Fibroblast of gingiva (primary cell): ENCODE results near the gene LALBA.
"Not testable (repeated sequence)": the region's sequence is repeated elsewhere in the genome, so short reads cannot be mapped to it uniquely, and the experiment has no call there.

Source experiments
- DNase-seq: peaks from one replicate; pipeline ENCODE4 v3.0.0-alpha.2; 2011; ENCODE audit warnings: low read depth

Gene LALBA

DNA sequence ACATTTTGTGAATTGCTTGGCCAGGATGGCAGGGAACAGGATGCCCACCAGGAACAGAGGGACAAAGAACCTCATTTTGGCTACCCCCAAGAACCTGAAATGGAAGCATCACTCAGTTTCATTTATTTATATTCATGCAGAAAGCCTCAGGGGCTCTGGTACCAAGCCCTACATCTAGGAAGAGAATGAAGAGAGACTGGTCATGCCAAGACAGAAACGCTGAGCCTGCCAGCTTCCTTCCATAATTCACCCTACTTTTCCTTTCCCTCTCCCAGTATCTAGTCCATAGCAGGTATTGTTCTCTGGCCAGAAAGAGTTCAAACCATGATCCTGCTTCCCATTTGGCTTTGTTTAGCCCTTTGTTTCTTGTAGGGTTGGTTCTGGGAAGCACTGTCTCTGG is at the start of gene LALBA:
Gene LALBA, minus strand, starts transcription at position 101 of the 400 bp plus-strand sequence. Its CDS starts 26 bp downstream, at position 75.
- no peak for DNase-seq

DNA sequence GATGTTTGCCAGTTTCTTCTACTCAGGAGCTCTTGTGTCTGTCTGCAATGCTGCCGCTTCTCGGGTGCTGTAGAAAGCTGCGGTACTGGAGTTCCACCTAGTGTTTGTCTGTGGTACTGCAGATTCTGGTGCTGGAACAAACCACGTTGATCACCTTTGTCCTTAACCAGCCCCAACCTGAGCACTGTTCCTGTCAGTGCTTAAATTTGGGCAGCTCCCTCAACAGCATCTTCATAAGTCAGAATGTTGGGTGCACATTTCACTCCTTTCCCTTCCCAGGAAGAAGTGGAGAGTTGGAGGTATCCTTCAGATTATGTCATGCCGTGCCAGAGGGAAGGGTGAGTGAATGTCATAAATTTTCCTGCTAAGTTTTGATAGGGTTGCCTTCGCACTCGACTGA is 48.7 kb upstream of the LALBA start:
- DNase-seq, result peak; percentile 62

DNA sequence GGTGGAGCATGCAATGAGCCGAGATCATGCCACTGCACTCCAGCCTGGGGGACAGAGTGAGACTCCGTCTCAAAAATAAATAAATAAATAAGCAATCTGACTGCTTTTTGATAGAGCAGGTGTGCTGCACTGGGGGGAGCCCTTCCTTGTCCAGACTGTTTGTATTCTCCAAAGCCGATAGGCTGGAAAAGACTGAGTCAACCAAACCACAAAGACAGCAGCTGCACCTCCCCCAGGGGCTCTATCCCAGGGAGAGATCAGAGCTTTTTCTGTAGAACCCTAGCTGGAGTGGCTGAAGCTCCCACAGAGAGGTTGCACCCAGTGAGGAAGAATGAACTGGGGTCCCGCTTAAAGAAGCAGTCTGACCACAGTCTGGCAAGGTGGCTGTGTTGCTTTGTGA is 45.8 kb upstream of the LALBA start:
- no peak for DNase-seq

DNA sequence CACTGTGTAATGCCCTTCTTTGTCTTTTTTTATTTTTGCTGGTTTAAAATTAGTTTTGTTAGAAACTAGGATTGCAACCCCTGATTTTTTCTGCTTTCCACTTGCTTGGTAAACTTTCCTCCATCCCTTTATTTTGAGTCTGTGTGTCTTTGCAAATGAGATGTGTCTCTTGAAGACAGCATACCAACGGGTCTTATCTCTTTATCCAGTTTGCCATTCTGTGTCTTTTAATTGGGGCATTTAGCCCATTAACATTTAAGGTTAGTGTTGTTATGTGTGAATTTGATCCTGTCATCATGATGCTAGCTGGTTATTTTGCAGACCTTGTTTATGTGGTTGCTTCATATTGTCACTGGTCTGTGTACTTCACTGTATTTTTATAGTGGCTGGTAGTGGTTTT is 43.5 kb upstream of the LALBA start:
- no peak for DNase-seq

DNA sequence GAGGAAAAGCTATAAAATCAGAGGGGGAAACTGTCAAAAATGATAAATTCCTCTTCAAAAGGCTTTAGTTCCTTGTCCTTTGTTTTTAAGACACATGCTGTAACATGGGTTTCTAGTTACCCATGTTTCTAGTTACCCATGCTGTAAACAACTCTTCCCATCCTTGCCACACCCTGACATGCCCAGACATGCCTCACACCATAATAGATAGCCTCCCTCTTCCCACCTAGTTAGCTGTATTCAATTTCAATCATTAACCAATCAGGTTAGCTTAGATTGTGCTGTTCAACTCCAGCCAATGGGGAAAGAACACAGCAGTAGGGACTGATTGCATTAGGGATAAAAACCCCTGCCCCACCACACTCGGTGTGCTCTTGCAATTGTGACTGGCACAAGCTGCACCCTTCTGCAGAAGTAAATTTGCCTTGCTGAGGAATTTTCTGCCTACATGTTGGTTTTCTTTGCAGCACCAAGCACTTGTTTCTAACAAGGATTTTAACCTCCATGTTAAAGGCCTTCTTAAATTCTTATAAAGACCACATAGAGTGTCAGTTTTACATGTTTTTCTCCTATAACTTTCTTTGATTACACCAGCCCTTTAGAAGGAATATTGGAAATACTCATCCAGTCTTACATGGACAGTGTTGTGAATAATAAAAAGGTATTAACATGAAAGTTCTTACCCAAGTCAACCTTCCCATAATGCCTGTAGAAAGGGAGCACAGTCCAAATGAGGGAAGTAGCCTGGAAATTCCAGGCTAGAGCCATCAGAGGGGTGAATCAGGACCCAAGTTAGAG is 32.5 kb upstream of the LALBA start:
- no peak for DNase-seq

DNA sequence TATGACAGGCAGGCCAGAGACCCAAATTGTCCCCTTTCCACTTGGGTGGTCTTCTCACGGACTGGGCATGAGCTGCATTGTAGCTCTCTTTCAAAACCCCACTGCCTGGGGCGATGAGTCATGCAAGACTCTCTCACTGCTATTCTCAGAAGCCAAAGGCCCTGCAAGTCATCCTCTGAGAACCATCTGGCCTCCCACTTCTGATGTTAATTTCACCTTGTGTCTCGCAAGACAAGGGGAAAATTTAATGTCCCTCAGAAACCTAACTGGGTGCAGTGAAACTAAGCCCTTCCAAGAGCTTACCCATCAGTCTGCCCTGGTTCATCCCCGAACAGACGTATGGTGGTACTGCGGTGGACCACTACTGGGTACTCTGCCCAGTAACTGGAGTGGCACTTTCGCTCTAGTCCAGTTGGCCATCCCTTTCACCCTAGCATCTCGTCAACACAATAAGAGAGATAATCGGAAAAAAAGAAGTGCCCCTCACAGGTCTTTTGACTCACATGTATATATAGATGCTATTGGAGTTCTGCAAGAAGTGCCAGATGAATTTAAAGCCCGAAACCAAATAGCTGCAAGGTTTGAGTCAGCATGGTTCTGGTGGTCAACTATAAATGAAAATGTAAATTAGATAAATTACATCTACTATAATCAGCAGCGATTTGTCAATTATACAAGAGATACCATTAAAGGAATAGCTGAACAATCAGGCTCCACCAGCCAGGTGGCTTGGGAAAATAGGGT is 31.3 kb upstream of the LALBA start:
- DNase-seq, result peak; percentile 23

DNA sequence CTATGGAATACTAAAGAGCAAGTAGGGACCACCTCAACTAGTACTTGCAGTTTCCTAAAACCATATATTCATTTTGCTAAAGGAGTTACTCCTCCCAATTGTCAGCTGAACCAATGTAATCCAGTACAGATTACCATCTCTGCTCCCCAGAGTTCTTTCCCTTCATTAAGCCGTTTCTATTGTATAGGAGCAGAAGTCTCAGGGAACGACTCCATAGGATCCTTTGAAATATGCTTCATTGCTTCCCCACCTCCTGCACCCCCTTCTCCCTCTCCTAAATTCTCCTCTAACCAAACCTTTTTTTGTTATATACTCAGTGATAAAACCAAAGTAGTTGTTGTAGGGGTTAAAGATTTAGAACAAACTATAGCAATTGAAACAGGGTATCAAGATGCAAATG is 30.7 kb upstream of the LALBA start:
- no peak for DNase-seq

DNA sequence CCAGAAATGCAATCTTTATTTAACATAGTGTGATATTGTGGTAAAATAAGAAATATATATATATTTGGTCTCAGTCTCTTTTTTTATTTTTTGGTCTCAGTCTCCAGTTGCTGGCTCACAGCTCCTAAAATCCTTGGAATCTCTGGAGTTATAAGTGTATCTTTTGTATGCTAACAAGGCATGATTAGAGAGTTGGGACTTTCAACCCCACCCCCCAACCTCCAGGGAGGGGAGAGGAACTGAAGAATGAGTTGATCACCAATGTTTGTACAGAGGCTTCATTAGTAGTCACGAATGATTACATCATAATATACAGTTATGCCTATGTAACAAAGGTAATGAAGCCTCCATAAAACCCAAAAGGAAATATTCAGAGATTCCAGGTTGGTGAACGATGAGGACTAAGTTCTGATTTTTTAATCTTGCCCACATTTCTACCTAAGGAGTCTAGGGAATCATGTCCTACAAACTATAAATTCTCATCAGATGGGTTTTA is 22.8 kb upstream of the LALBA start:
- DNase-seq, result no peak

DNA sequence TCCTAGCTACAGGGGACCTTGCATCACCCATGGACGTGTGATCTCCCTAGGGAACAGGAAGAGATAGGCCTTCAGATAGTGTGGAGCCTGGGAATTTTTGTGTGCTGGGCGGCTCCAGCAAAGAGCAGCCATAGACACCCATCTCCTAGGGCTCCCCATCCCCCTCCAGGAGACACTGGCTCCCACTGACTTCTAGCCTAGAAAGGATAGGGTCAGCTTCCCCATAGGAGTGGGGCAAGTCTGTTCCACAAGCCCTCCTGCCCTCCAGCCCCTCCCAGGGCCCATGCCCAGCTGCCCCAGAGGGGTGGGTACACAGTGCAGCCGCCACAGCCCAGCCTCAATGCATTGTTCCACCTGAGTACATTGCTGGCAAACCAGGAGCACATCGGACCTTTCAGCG is 16.5 kb upstream of the LALBA start:
- no peak for DNase-seq

DNA sequence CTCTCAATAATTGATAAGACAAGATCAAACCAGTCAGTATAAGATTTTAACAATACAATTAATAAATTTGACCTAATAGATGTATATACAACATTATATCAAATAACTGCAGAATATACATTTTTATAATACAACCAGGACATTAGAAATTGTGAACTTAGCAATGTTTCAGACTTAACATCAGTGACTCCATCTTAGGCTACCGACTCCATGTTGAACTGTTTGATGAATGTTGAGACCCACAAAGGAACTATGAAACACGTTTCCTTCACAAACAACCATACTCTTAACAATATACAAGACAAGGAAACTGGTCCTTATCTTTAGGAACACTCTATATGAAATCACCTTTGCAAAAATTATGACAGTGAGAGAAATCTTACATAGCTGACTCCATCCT is 13.9 kb upstream of the LALBA start:
- no peak for DNase-seq

DNA sequence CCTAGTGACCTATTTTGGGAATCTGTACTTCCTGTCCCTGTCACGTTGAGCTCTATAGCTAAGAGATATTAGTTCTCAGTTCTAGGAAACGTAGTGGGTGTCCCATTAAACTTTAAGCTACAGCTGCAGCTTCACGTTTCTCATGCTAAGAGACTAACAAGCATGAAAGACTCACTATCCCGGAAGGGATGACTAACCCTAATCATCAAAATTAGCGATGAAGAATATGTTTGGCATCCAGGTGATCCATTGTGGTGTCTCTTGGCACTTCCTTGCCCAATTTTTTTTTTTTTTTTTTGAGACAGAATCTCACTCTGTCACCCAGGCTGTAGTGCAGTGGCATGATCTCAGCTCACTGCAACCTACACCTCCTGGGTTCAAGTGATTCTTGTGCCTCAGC is 11.0 kb upstream of the LALBA start:
- DNase-seq, result no peak

DNA sequence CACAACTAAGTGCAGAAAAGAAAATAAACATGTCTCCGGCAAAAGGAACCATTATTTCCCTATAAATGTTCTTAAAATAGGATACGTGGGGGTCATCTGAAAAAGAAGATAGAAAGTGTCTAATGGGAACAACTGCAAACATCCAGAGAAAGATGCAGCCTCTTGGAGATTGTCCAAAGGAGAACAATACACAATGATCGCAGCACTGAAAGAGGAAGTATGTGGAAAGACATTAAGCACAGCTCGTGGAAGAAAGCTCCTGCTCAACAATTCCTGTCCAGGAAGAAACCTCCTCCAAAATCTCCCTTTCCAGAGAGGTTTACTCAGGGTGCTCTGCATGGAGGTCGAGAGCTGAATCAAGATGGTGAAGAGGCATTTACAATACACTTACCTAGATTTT is 2.5 kb upstream of the LALBA start:
- no peak for DNase-seq

DNA sequence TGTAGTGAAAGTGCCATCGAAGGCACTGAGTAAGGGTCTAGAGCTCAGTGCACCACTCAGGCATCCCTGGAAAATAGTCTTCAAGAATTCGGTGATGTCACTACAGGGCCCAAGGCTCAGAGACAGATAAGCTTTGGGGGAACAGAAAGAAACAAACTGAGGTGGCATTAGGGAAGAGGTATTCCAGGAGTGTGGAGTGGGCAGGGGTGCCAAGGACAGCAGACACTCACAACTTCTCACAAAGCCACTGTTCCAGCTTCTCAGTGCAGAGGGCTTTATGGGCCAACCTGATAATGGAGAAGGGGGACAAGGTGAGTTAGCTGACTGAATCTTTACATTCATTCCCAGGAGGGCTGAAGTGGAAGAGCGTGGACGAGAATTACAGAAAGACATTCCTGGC is 2.1 kb downstream of the LALBA start:
- DNase-seq, result no peak

DNA sequence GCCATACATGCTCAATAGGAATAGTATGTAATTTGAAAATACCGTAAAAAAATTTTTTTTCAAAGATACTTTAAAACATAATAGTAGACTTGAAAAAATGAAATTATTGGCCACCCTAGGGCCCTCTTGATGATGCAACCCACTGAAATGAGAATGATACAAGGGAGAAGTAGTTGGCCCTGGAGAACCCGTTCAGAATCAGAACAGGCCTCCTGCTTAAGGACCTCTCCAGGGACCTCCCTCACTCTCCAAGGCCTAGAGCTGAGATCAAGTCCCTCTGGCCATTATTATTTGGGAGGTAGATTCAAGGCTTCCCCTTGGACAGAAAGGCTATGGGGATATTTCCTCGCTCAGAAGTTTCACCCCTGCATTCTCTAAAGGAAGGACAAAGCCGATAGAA is 11.9 kb downstream of the LALBA start:
- DNase-seq, result no peak

DNA sequence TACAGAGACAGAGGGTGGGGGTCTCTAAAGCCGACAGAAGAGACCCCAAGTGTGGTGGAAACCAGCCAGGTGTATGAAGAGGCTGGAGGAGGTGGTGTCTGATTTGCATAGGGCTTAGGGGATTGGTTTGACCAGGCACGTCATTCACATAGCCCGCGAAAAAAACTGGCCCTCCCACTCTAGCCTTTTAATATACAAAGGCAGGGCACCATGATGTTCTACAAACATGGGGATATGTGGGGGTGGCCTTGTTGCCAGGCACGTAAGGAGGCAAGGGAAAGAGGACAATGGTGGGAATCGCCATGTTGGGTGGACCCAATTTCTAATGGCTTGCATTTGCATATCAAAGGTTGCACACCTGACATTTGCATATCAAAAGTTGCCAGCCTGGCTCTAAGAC is 13.2 kb downstream of the LALBA start:
- DNase-seq, result no peak

DNA sequence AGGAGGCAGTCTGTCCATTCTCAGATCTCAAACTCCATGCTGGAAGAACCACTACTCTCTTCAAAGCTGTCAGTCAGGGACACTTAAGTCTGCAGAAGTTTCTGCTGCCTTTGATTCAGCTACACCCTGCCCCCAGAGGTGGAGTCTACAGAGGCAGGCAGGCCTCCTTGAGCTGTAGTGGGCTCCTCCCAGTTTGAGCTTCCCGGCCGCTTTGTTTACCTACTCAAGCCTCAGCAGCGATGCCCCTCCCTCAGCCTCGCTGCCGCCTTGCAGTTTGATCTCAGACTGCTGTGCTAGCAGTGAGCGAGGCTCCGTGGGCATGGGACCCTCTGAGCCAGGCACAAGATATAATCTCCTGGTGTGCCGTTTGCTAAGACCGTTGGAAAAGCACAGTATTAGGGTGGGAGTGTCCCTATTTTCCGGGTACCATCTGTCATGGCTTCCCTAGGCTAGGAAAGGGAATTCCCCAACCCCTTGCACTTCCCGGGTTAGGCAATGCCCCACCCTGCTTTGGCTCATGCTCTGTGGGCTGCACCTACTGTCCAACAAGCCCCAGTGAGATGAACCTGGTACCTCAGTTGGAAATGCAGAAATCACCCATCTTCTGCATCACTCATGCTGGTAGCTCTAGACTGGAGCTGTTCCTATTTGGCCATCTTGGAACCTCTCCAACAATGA is 16.0 kb downstream of the LALBA start:
- not testable (repeated sequence) for DNase-seq

DNA sequence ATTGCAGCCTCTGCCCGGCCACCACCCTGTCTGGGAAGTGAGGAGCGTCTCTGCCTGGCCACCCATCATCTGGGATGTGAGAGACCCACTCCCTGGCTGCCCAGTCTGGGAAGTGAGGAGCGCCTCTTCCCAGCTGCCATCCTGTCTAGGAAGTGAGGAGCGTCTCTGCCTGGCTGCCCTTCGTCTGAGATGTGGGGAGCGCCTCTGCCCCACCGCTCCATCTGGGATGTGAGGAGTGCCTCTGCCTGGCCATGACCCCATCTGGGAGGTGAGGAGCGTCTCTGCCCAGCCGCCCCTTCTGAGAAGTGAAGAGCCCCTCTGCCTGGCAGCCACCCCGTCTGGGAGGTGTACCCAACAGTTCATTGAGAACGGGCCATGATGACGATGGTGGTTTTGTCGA is 18.2 kb downstream of the LALBA start:
- DNase-seq, result not testable (repeated sequence)

DNA sequence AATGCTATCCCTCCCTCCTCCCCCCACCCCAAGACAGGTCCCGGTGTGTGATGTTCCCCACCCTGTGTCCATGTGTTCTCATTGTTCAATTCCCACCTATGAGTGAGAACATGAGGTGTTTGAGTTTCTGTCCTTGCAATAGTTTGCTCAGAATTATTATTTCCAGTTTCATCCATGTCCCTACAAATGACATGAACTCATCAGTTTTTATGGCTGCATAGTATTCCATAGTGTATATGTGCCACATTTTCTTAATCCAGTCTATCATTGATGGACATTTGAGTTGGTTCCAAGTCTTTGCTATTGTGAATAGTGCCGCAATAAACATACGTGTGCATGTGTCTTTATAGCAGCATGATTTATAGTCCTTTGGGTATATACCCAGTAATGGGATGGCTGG is 22.8 kb downstream of the LALBA start:
- not testable (repeated sequence) for DNase-seq

DNA sequence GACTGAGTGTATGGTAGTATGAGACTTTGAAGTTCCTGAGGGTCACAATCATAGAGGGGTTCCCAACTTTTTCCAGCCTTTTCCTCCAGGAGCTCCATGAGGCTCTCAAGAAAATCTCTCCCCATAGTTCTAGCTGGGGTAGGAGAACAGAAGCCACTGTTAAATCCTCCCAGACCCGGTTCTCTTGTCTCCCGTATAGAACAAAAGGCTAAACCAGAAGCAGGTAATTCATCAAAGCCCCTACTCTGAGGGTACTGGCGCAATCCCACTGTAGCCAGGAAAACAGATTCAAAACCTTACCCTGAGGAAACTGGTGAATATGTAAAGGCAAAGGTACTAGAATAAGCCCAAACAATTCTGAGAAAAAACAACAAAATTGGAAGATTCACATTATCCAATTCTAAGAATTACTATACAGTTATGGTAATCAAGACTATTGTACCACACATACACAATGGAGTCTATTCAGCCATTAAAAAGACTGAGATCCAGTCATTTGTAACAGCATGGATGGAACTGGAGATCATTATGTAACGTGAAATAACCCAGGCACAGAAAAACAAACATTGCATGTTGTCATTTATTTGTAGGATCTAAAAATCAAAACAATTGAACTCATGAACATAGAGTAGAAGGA is 23.9 kb downstream of the LALBA start:
- no peak for DNase-seq

DNA sequence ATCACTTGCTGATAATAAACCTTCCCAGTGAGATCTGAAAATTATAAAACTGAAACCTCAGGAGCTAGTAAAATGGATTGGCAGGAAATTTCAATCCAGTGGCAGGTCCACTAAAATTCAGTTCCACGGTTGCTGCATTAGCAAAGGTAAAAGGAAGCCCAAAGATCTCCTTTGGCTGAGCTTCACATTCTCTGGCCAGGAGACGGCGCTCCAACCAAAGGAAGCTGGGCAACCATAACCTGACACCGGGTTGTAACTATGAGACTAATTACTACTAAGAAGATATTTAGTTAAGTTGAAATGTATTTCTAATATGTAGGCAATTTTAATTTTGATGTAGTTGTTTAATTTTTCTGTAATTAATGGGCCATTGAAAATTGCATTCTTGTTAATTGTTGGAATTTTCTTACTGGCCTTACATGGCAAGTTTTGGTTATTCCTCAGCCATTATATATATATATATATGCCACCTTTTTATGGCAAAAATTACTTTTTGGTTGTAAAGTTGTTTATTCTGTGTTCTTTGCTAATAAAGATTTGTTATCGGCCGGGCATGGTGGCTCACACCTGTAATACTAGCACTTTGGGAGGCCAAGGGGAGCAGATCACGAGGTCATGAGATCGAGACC is 27.4 kb downstream of the LALBA start:
- no peak for DNase-seq

DNA sequence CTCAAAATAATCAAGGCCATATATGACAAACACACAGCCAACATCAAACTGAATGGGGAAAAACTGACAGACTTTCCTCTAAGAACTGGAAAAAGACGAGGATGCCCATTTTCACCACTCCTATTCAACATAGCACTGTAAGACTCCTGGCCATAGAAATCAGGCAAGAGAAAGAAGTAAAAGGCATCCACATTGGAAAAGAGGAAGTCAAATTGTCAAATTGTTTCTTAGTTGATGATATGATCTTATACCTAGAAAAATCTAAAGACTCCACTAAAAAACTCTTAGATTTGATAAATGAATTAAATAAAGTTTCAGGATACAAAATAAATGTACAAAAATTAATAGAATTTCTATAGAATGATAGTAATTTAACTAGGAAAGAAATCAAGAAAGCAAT is 33.2 kb downstream of the LALBA start:
- DNase-seq, result no peak

DNA sequence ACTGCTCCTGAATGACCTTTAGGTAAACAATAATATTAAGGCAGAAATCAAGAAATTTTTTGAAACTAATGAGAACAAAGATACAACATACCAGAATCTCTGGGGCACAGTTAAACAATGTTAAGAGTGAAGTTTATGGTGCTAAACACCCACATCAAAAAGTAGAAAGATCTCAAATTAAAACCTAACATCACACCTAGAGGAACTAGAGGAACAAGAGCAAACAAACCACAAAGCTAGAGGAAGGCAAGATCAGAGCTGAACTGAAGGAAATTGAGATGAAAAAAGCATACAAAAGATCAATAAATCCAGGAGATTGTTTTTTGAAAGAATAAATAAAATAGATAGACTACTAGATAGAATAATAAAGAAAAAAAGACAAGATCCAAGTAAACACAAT is 37.2 kb downstream of the LALBA start:
- DNase-seq, result no peak
